Stomach (tissue), 9 donors: ENCODE results near the gene MMS22L. TPM values are rescaled to one million over a fixed set of nuclear protein-coding genes. Genes with fewer than 3 reads are reported as not detected.

Experiments
- DNase-seq, 2 donors: peaks; one replicate each; pipeline versions ENCODE4 v3.0.0 to v3.0.0-alpha.2; 2013 to 2019
- H3K27ac ChIP-seq, 5 donors: fragments of 200-600 bp in 4 of 5; sonication (generic) in 4 of 5; one replicate each; pipeline ENCODE4 v1.5.1; 2013 to 2019; ENCODE audit warnings: mild to moderate bottlenecking in 1 of 5, moderate library complexity in 1 of 5
- H3K27me3 ChIP-seq, 3 donors: fragments of 200-600 bp; sonication (generic); one replicate each; pipeline ENCODE4 v1.5.1; 2017 to 2019; ENCODE audit warnings: mixed run types in 1 of 3
- H3K36me3 ChIP-seq, 4 donors: fragments of 200-600 bp; sonication (generic); 1 replicate in 3 of 4; 2 replicates in 1 of 4; pipeline ENCODE4 v1.5.1; 2016 to 2019
- H3K4me1 ChIP-seq, 4 donors: fragments of 200-600 bp; sonication (generic); one replicate each; pipeline ENCODE4 v1.5.1; 2016 to 2019
- H3K4me3 ChIP-seq, 4 donors: fragments of 200-600 bp; sonication (generic) in 3 of 4; one replicate each; pipeline ENCODE4 v1.5.1; 2016 to 2019; ENCODE audit warnings: mild to moderate bottlenecking in 1 of 4
- H3K9me3 ChIP-seq, 4 donors: fragments of 200-600 bp; sonication (generic); one replicate each; pipeline ENCODE4 v1.5.1; 2016 to 2019
- EP300 ChIP-seq: sonication (generic); formaldehyde crosslinking; IDR thresholded peaks from one replicate; pipeline ENCODE4 v1.6.1; 2017; ENCODE audit warnings: antibody characterized with exemption
- POLR2A ChIP-seq, 4 donors: fragments of 450-650 bp; IDR thresholded peaks; one replicate each; pipeline ENCODE4 v1.6.1; 2016; ENCODE audit warnings: antibody characterized with exemption in 4 of 4, control low read depth in 2 of 4, mild to moderate bottlenecking in 1 of 4, moderate library complexity in 1 of 4
- POLR2AphosphoS5 ChIP-seq, 3 donors: sonication (generic); formaldehyde crosslinking; IDR thresholded peaks; one replicate each; pipeline ENCODE4 v1.6.1; 2016; ENCODE audit warnings: antibody characterized with exemption in 3 of 3
- WGBS, 5 donors: extraction: QIAGEN DNeasy Blood & Tissue Kit in 3 of 5; methylation state at CpG; one replicate each; pipeline versions ENCODE4 v1.1.5 to v1.1.7; 2013 to 2018; 5-methylcytosine and 5-hydroxymethylcytosine counted together
- intact Hi-C: fragments of 100-400 bp; cut with DNase I; formaldehyde crosslinking; loops from one replicate; pipeline ENCODE4 v1.15.1; 2023; ENCODE audit warnings: low total_unique reads
- polyA plus RNA-seq, 3 donors: library from polyadenylated mRNA; stranded (reverse); fragments of 200-250 nt; gene quantifications; one replicate each; pipeline ENCODE4 v1.2.3, GENCODE V29; 2013
- total RNA-seq, 5 donors: library from RNA; depleted of rRNA; stranded (reverse); fragments of >200 nt; gene quantifications; one replicate each; pipeline versions ENCODE4 v1.1.0 to v1.2.3, GENCODE V29; 2014 to 2016
- TF ChIP-seq, protein P1 (sequence below), 7 experiments: fragments of 450-650 bp in 4 of 7; fragments of 200-600 bp in 3 of 7; sonication (generic) in 3 of 7; IDR thresholded peaks; one replicate each; pipeline ENCODE4 v1.5.1; 2016 to 2019; ENCODE audit warnings: antibody characterized with exemption in 7 of 7, control low read depth in 2 of 7, mild to moderate bottlenecking in 1 of 7
- donor health status: healthy with polysubstance abuse.
- donor health status: Bipolar disorder and iron deficiency.
- donor health status: healthy.

The MMS22L gene
- total and polyA plus RNA-seq, 8 donors: 0.81 to 27.7 (median 3.6) TPM

DNA sequence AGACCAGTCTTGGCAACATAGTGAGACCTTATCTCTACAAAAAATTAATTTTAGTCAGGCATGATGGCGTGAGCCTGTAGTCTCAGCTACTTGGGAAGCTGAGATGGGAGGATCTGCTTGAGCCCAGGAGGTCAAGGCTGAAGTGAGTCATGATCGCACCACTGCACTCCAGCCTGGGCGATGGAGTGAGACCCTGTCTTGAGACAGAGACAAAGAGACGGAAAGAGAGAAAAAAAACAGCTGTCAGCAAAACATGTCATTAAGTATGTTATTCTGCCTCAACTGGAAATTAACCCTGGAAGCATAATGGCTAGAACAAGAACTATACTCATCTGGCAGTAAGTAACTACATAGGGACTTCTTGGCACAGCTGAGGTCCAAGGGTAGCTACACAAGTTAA is 7.2 kb downstream of the MMS22L start:
- WGBS, 5 donors: 87 to 97% (median 96%) methylated on average over 4 of the region's 4 CpGs
- no peak for DNase-seq
- Histone ChIP-seq H3K36me3 (peaks cover 0 to 64% (median 59%) of the 10 kb centered on the region in 4 donors), H3K9me3 (no peaks in the 10 kb centered on the region), H3K4me3 (no peak overlapping the region), H3K27ac (no peak overlapping the region), H3K4me1 (no peaks in the 10 kb centered on the region), H3K27me3 (no peaks in the 10 kb centered on the region)
- intact Hi-C loops: no loop called here
- TF ChIP-seq, protein P1, sequence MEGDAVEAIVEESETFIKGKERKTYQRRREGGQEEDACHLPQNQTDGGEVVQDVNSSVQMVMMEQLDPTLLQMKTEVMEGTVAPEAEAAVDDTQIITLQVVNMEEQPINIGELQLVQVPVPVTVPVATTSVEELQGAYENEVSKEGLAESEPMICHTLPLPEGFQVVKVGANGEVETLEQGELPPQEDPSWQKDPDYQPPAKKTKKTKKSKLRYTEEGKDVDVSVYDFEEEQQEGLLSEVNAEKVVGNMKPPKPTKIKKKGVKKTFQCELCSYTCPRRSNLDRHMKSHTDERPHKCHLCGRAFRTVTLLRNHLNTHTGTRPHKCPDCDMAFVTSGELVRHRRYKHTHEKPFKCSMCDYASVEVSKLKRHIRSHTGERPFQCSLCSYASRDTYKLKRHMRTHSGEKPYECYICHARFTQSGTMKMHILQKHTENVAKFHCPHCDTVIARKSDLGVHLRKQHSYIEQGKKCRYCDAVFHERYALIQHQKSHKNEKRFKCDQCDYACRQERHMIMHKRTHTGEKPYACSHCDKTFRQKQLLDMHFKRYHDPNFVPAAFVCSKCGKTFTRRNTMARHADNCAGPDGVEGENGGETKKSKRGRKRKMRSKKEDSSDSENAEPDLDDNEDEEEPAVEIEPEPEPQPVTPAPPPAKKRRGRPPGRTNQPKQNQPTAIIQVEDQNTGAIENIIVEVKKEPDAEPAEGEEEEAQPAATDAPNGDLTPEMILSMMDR (IDR thresholded peaks at IDR 0.05): no peak
- no peak for TF ChIP-seq POLR2A (IDR thresholded peaks at IDR 0.05)
- no peak for TF ChIP-seq POLR2AphosphoS5 (IDR thresholded peaks at IDR 0.05)
- no peak for TF ChIP-seq EP300

DNA sequence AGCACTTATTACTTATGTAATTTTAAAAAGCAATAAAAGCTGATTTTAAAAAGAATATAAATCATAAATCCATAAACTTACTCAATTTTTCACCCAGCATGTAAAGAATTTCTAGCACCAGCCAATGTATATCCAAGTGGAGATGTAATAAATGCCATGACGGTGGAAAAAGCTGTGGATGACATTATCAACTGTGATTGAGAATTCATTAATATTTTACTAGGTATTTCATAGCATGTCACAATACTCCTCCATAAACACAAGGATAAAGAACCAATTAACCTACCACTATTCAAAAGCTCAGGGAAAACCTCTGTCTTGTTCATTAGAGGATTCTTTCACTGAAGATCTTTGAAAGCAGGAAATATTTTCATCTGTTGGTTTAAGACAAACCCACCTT is 13.2 kb downstream of the MMS22L start:
- DNase-seq: no peak
- Histone ChIP-seq H3K36me3 (peaks cover 0 to 74% (median 66%) of the 10 kb centered on the region in 4 donors), H3K27ac (no peak overlapping the region), H3K9me3 (no peaks in the 10 kb centered on the region), H3K27me3 (no peaks in the 10 kb centered on the region), H3K4me1 (no peaks in the 10 kb centered on the region), H3K4me3 (no peak overlapping the region)
- intact Hi-C loops: no loop called here
- TF ChIP-seq, protein P1 (IDR thresholded peaks at IDR 0.05): no peak
- no peak for TF ChIP-seq POLR2A (IDR thresholded peaks at IDR 0.05)
- no peak for TF ChIP-seq EP300
- no peak for TF ChIP-seq POLR2AphosphoS5 (IDR thresholded peaks at IDR 0.05)
- 73 to 92% (median 82%) methylated on average over 1 of the region's 1 CpG for WGBS, 5 donors

DNA sequence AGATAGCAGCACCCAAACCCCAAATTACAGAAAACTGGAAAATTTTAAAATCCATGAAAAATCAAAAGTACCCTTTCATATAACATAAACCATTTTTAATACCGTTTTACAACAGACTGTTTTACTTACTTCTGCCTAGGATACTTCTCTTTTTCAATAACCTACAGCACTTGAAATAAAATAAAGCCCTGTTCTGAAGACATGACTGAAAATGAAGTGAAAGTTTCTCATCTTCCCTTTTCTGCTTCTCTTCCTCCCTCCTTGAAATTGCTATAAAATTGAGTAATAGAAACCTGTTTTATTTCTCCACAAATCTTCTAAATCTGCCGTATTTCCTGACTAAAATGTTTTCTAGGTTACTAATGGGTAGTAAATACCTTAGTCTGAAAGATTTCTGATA is 20.3 kb downstream of the MMS22L start:
- TF ChIP-seq EP300 (no peak), POLR2A (IDR thresholded peaks at IDR 0.05) (no peak)
- TF ChIP-seq, protein P1 (IDR thresholded peaks at IDR 0.05): no peak
- H3K27ac ChIP-seq: no peak overlapping the region
- no peaks in the 10 kb centered on the region for H3K27me3 ChIP-seq
- WGBS, 5 donors: 85 to 96% (median 89%) methylated on average over 2 of the region's 2 CpGs
- no peaks in the 10 kb centered on the region for H3K9me3 ChIP-seq
- peaks cover 9 to 60% (median 52%) of the 10 kb centered on the region in 4 donors for H3K36me3 ChIP-seq
- no peak overlapping the region for H3K4me3 ChIP-seq
- no peaks in the 10 kb centered on the region for H3K4me1 ChIP-seq
- DNase-seq: no peak
- intact Hi-C loops: no loop called here

DNA sequence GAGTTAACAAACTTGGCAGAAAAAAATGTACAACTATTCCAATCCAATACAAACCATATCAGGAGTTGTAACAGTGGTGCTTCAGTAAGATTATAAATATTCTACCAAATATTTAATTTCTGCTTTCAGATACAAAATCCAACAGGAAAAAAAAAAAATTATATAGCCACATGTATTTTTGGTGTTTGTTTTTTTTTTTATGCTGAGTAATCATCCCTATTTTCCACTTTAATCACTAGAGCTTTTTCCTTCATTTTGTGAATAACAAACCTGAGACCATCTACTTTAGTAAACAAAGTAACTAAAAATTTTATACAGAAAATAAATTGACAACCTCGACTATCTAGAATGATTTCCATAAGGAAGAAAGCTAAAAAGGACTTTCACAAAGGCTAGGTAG is 36.2 kb downstream of the MMS22L start:
- 85 to 96% (median 93%) methylated on average over 1 of the region's 1 CpG for WGBS, 5 donors

More for the DNA sequence above, 36.2 kb downstream of the MMS22L start:
- TF ChIP-seq EP300: no peak
- TF ChIP-seq POLR2AphosphoS5 (IDR thresholded peaks at IDR 0.05): no peak
- TF ChIP-seq, protein P1 (IDR thresholded peaks at IDR 0.05): no peak
- no peak for TF ChIP-seq POLR2A (IDR thresholded peaks at IDR 0.05)
- no peaks in the 10 kb centered on the region for H3K4me1 ChIP-seq
- peaks cover 5 to 21% (median 13%) of the 10 kb centered on the region in 4 donors for H3K36me3 ChIP-seq
- no peaks in the 10 kb centered on the region for H3K9me3 ChIP-seq
- H3K4me3 ChIP-seq: no peak overlapping the region
- H3K27me3 ChIP-seq: no peaks in the 10 kb centered on the region
- no peak overlapping the region for H3K27ac ChIP-seq
- intact Hi-C loops: no loop called here
- no peak for DNase-seq
